Breast epithelium (tissue), 4 donors: ENCODE data around the gene CCDC9B. TPM values are rescaled to one million over a fixed set of nuclear protein-coding genes. Genes with fewer than 3 reads are reported as not detected.

ENCODE experiments used
- DNase-seq, 2 donors: peaks; one replicate each; pipeline ENCODE4 v3.0.0-alpha.2; 2019; ENCODE audit warnings: low spot score in 2 of 2
- H3K27ac ChIP-seq, 2 donors: fragments of 200-600 bp; sonication (generic) in 1 of 2; one replicate each; pipeline ENCODE4 v1.5.1; 2016 to 2019; ENCODE audit warnings: mild to moderate bottlenecking in 1 of 2
- H3K27me3 ChIP-seq, 2 donors: fragments of 200-600 bp; sonication (generic) in 1 of 2; one replicate each; pipeline versions ENCODE4 v1.5.1 to v1.6.0; 2017 to 2019; ENCODE audit warnings: control low read depth in 1 of 2, mild to moderate bottlenecking in 1 of 2
- H3K36me3 ChIP-seq: fragments of 200-600 bp; one replicate; pipeline ENCODE4 v1.5.1; 2019
- H3K4me1 ChIP-seq, 2 donors: fragments of 200-600 bp; sonication (generic); one replicate each; pipeline ENCODE4 v1.5.1; 2016 to 2019; ENCODE audit warnings: control low read depth in 1 of 2
- H3K4me3 ChIP-seq, 3 donors: fragments of 200-600 bp; sonication (generic); 1 replicate in 2 of 3; 2 replicates in 1 of 3; pipeline ENCODE4 v1.5.1; 2016 to 2019; ENCODE audit warnings: mild to moderate bottlenecking in 3 of 3, moderate library complexity in 2 of 3
- H3K9me3 ChIP-seq, 2 donors: fragments of 200-600 bp; sonication (generic) in 1 of 2; one replicate each; pipeline ENCODE4 v1.5.1; 2016 to 2019; ENCODE audit warnings: control low read depth in 1 of 2
- POLR2A ChIP-seq: fragments of 450-650 bp; IDR thresholded peaks from one replicate; pipeline ENCODE4 v1.6.1; 2016; ENCODE audit warnings: antibody characterized with exemption, mild to moderate bottlenecking, moderate library complexity
- POLR2AphosphoS5 ChIP-seq, 3 donors: sonication (generic); formaldehyde crosslinking; IDR thresholded peaks; one replicate each; pipeline ENCODE4 v1.6.1; 2017; ENCODE audit warnings: antibody characterized with exemption in 3 of 3
- intact Hi-C: fragments of 100-400 bp; cut with DNase I; formaldehyde crosslinking; loops from one replicate; pipeline ENCODE4 v1.15.1; 2023; ENCODE audit warnings: low total_unique reads
- total RNA-seq, 3 donors: library from RNA; depleted of rRNA; stranded (reverse); fragments of >200 nt; gene quantifications; one replicate each; pipeline ENCODE4 v1.1.0, GENCODE V29; 2016
- TF ChIP-seq, protein P1 (sequence below), 3 donors: fragments of 450-650 bp; IDR thresholded peaks; one replicate each; pipeline ENCODE4 v1.5.1; 2016 to 2017; ENCODE audit warnings: antibody characterized with exemption in 3 of 3, mild to moderate bottlenecking in 3 of 3, moderate library complexity in 3 of 3

The CCDC9B gene
- total RNA-seq, 3 donors from 2014 or later = 4.0 to 14.1 (median 9.4) TPM

GRCh38 chr15:40289140-40289775, 51.5 kb downstream of the CCDC9B start:
- intact Hi-C loops = no loop called here
- Histone ChIP-seq H3K27ac (no peak overlapping the region), H3K27me3 (no peaks in the 10 kb centered on the region), H3K9me3 (no peaks in the 10 kb centered on the region), H3K4me3 (no peak overlapping the region), H3K36me3 (no peaks in the 10 kb centered on the region), H3K4me1 (peaks cover 0 to 3% of the 10 kb centered on the region in 2 donors)
- no peak for TF ChIP-seq POLR2A
- DNase-seq = no peak

DNA sequence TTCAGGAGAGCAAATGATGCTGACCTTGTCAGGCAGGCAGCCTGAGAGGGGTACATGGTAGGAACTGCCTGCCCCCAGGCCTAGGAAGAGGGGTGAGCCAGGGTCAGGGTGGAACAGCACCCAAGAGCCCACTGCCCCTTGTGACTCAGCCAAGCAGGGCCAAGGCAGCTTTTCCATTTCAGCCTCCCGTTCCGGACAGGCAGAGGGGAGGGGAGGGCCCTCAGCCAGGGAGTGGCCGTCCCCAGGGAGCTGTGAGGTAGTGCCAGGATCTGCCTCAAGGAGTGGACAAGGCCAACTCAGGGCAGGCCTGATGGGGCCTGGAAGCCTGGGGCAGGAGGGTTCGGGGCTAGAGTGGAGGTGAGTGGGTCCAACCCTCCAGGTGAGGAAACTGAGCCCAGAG, 52.8 kb downstream of the CCDC9B start:
- H3K9me3 ChIP-seq = no peaks in the 10 kb centered on the region
- TF ChIP-seq, protein P1, sequence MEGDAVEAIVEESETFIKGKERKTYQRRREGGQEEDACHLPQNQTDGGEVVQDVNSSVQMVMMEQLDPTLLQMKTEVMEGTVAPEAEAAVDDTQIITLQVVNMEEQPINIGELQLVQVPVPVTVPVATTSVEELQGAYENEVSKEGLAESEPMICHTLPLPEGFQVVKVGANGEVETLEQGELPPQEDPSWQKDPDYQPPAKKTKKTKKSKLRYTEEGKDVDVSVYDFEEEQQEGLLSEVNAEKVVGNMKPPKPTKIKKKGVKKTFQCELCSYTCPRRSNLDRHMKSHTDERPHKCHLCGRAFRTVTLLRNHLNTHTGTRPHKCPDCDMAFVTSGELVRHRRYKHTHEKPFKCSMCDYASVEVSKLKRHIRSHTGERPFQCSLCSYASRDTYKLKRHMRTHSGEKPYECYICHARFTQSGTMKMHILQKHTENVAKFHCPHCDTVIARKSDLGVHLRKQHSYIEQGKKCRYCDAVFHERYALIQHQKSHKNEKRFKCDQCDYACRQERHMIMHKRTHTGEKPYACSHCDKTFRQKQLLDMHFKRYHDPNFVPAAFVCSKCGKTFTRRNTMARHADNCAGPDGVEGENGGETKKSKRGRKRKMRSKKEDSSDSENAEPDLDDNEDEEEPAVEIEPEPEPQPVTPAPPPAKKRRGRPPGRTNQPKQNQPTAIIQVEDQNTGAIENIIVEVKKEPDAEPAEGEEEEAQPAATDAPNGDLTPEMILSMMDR (IDR thresholded peaks at IDR 0.05) = no peak
- TF ChIP-seq POLR2AphosphoS5 (IDR thresholded peaks at IDR 0.05) (no peak), POLR2A (no peak)
- H3K27me3 ChIP-seq = peaks cover 6 to 8% of the 10 kb centered on the region in 2 donors
- no peak overlapping the region for H3K27ac ChIP-seq
- no peak for DNase-seq
- no peak overlapping the region for H3K4me3 ChIP-seq
- no peaks in the 10 kb centered on the region for H3K36me3 ChIP-seq
- intact Hi-C loops = no loop called here
- H3K4me1 ChIP-seq = peaks cover 0 to 5% of the 10 kb centered on the region in 2 donors

DNA sequence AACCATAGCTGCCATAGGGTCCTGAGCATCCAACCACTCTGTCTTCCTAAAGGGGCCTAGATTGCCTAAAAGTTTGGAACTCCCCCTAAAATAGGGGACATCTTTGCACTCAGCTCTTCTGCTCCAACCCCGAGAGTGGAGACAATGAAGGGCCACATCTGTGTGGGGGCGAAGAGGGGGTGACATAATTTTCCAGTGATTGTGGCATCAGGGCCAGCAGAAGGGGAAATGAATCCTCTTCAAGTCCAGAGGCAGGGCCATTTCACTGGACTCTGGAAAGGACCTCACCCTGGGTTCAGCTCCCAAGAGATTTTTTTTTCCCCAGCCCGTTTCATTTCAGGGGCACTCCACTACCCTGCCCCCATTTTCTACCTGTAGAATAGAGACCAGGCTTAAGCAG, 53.2 kb downstream of the CCDC9B start:
- peaks cover 0 to 9% of the 10 kb centered on the region in 2 donors for H3K4me1 ChIP-seq
- H3K27ac ChIP-seq = no peak overlapping the region
- H3K4me3 ChIP-seq = no peak overlapping the region
- H3K36me3 ChIP-seq = no peaks in the 10 kb centered on the region
- intact Hi-C loops = no loop called here
- peaks cover 9 to 12% of the 10 kb centered on the region in 2 donors for H3K27me3 ChIP-seq
- DNase-seq = no peak
- no peaks in the 10 kb centered on the region for H3K9me3 ChIP-seq
- TF ChIP-seq, protein P1 (IDR thresholded peaks at IDR 0.05) = no peak
- no peak for TF ChIP-seq POLR2A
- no peak for TF ChIP-seq POLR2AphosphoS5 (IDR thresholded peaks at IDR 0.05)

DNA sequence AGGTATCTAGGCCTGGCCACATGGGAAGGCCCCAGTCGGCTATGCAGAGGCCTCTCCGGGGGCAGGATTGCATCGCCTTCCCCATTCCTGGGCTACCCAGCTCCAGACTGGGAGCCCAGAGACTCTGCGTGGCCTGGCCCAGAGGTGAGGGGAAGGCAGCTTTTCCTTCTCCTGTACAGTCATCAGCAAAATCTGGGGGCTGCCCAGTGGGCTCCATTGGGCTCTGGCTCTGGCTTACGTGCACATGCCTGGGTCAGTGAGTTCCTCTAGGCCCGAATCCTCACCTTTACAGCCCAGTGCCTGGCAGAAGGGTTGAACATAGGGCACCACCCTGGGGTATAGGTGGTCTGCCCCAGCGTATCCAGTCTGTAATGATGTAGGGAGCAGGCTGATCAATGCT, 53.9 kb downstream of the CCDC9B start:
- DNase-seq = no peak
- Histone ChIP-seq H3K4me1 (peaks cover 0 to 16% of the 10 kb centered on the region in 2 donors), H3K9me3 (no peaks in the 10 kb centered on the region), H3K36me3 (no peaks in the 10 kb centered on the region), H3K27me3 (peaks cover 11 to 19% of the 10 kb centered on the region in 2 donors), H3K27ac (no peak overlapping the region), H3K4me3 (no peak overlapping the region)
- TF ChIP-seq POLR2A = no peak
- TF ChIP-seq, protein P1 (IDR thresholded peaks at IDR 0.05) = no peak
- no peak for TF ChIP-seq POLR2AphosphoS5 (IDR thresholded peaks at IDR 0.05)
- intact Hi-C loops = no loop called here

DNA sequence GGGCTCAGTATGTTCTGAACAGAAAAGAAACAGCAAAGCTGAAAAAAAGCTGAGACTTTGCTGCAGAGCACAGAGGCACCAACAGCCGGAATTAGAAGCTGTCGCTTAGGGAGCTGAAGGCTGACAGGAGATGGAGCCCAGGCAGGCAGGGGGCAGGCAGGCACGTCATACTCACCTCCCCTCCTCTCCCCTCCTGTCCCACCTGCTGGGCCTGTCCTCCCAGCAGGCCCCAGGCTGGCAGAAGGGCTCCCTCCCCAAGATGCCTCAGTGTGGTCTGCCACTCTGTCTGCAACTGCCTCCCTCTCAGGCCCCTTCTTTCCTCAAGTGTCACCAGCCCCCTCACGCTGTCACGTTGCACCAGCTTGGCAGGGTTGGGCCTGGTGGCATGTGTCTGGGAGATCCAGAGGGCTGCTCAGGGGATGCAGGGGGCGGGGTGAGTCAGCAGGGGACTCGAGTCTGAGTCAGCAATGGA, 54.6 kb downstream of the CCDC9B start:
- Histone ChIP-seq H3K27me3 (peaks cover 14 to 26% of the 10 kb centered on the region in 2 donors), H3K36me3 (no peaks in the 10 kb centered on the region), H3K27ac (no peak overlapping the region), H3K9me3 (no peaks in the 10 kb centered on the region), H3K4me3 (no peak overlapping the region), H3K4me1 (peaks cover 0 to 16% of the 10 kb centered on the region in 2 donors)
- DNase-seq = no peak
- intact Hi-C loops = no loop called here
- TF ChIP-seq POLR2A = no peak
- TF ChIP-seq, protein P1 (IDR thresholded peaks at IDR 0.05) = no peak
- no peak for TF ChIP-seq POLR2AphosphoS5 (IDR thresholded peaks at IDR 0.05)
